ENCODE results near the gene TOX2. TPM values are rescaled to one million over a fixed set of nuclear protein-coding genes. Genes with fewer than 3 reads are reported as not detected.
A peak's percentile ranks its signal among the peaks of the same experiment; 100 is the strongest.
"Not testable (repeated sequence)": the region's sequence is repeated elsewhere in the genome, so short reads cannot be mapped to it uniquely, and the experiment has no call there.

The TOX2 gene
- total RNA-seq, 4 donors from 2014 or later = 0.40 to 3.0 (median 1.6) TPM

DNA sequence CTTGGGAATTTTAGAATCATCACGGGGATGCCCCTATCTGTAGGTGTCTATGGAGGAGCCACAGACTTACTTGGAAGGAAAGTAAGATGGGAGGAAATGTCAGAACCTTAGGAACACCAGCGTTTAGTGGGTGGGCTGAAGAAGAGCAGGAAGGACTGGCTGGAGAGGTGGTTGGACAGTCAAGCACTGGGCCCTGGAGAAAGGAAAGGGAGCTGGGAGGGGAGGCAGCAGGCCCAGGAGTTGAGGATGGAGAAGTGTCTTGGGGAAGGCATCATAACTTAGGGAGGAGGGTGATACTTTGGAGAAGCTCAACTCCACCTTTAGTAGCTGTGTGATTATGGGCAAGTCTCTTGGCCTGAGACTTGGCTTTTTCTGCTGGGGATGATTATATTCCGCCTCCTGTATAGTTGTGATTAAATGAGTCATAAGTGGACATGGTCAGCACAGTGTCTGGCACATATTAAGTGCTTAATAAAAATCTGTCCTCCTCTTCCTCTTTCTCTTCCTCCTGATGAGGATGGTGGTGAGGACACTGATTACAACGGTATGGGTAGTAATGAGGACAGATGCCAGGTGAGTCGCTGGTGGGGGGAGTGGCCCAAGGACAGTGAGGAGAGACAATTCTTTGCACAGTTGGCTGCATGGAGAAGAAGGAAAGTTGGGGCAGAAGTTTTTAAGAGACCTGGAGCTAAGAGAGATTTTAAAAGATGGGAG, 125.7 kb downstream of the TOX2 start:
- DNase-seq (ENCODE audit: low spot score in 2 of 2) = no peak
- 80% methylated on average over 5 of the region's 5 CpGs for WGBS
- no peak for TF ChIP-seq POLR2A (IDR thresholded peaks at IDR 0.05)
- TF ChIP-seq POLR2AphosphoS5 (IDR thresholded peaks at IDR 0.05) = no peak
- TF ChIP-seq, protein P1, sequence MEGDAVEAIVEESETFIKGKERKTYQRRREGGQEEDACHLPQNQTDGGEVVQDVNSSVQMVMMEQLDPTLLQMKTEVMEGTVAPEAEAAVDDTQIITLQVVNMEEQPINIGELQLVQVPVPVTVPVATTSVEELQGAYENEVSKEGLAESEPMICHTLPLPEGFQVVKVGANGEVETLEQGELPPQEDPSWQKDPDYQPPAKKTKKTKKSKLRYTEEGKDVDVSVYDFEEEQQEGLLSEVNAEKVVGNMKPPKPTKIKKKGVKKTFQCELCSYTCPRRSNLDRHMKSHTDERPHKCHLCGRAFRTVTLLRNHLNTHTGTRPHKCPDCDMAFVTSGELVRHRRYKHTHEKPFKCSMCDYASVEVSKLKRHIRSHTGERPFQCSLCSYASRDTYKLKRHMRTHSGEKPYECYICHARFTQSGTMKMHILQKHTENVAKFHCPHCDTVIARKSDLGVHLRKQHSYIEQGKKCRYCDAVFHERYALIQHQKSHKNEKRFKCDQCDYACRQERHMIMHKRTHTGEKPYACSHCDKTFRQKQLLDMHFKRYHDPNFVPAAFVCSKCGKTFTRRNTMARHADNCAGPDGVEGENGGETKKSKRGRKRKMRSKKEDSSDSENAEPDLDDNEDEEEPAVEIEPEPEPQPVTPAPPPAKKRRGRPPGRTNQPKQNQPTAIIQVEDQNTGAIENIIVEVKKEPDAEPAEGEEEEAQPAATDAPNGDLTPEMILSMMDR (IDR thresholded peaks at IDR 0.05) = no peak
- no peak for TF ChIP-seq EP300 (IDR thresholded peaks at IDR 0.05)

DNA sequence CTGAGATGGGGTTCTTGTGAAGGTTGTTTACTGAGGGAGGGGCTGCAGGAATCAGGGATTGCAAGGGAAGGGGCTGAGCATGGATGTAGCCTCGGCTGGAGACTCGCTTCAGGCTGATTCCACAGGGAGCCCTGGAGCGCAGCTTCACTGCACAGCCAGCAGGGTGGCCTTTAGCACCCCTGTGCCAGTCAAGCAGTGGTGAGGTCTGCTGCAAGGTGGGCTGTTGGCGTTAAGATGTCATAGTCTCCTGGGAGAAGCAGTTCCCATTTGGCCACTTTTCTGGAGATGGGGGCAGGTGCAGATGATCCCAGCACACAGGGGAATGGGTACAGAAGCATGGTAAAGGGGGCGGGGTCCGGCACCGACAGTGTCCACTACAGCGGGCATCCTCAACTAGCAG, 126.3 kb downstream of the TOX2 start:
- no peak overlapping the region for H3K27ac ChIP-seq
- peaks cover 42% of the 10 kb centered on the region for H3K27me3 ChIP-seq
- 79% methylated on average over 7 of the region's 8 CpGs for WGBS
- H3K4me1 ChIP-seq = no peaks in the 10 kb centered on the region
- H3K9me3 ChIP-seq = no peaks in the 10 kb centered on the region
- DNase-seq (ENCODE audit: low spot score in 2 of 2) = no peak
- no peaks in the 10 kb centered on the region for H3K36me3 ChIP-seq
- no peak overlapping the region for H3K4me3 ChIP-seq
- TF ChIP-seq EP300 (IDR thresholded peaks at IDR 0.05) (no peak), POLR2AphosphoS5 (IDR thresholded peaks at IDR 0.05) (no peak), POLR2A (IDR thresholded peaks at IDR 0.05) (no peak)

More for the DNA sequence above, 125.7 kb downstream of the TOX2 start:
- Histone ChIP-seq H3K27me3 (peaks cover 47% of the 10 kb centered on the region), H3K4me3 (no peak overlapping the region), H3K9me3 (no peaks in the 10 kb centered on the region), H3K27ac (no peak overlapping the region), H3K36me3 (no peaks in the 10 kb centered on the region), H3K4me1 (no peaks in the 10 kb centered on the region)

DNA sequence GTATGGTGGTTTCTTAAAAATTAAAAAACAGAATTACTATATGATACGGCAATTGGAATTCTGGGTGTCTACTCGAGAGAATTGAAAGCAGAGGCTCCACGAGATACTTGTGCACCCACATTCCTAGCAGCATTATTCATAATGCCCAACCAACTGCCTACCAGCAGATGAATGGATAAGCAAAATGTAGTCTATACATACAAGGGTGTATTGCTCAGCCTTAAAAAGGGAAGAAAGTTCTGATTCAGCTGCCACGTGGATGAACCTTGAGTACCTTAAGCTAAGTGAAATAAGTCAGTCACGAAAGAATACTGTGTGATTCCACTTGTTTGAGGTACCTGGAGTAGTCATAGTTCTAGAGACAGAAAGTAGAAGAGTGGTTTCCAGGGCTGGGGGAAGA, 130.1 kb downstream of the TOX2 start:
- not testable (repeated sequence) for H3K4me1 ChIP-seq; H3K9me3 ChIP-seq; H3K27ac ChIP-seq; H3K4me3 ChIP-seq; DNase-seq (ENCODE audit: low spot score in 2 of 2); H3K36me3 ChIP-seq
- 81% methylated on average over 5 of the region's 5 CpGs for WGBS
- H3K27me3 ChIP-seq = peaks cover 13% of the 10 kb centered on the region

DNA sequence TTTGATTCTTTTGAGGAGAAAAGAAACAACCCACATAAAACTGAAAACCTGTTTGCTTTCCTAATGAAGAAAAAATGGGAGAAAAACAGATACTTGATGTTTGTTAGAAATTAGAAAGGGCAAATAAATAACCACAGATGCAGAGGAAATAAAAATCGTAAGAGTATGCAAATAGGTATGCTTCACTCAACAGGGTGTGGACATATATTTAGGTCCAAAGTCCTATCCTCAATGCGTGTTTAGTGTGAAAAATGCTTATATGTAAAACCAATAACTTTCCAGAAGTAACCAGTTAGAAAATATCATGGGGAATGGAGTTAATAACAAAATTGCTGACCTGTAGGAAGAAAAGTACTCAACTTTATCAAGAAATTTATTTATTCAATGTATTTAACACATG, 135.7 kb downstream of the TOX2 start:
- Histone ChIP-seq H3K4me3 (no peak overlapping the region), H3K27me3 (no peaks in the 10 kb centered on the region), H3K27ac (no peak overlapping the region), H3K36me3 (no peaks in the 10 kb centered on the region), H3K4me1 (no peaks in the 10 kb centered on the region), H3K9me3 (no peaks in the 10 kb centered on the region)
- WGBS = 63% methylated on average over 2 of the region's 2 CpGs
- TF ChIP-seq EP300 (IDR thresholded peaks at IDR 0.05) (no peak), POLR2A (IDR thresholded peaks at IDR 0.05) (no peak), POLR2AphosphoS5 (IDR thresholded peaks at IDR 0.05) (no peak)
- TF ChIP-seq, protein P1 (IDR thresholded peaks at IDR 0.05) = no peak
- DNase-seq (ENCODE audit: low spot score in 2 of 2) = no peak

DNA sequence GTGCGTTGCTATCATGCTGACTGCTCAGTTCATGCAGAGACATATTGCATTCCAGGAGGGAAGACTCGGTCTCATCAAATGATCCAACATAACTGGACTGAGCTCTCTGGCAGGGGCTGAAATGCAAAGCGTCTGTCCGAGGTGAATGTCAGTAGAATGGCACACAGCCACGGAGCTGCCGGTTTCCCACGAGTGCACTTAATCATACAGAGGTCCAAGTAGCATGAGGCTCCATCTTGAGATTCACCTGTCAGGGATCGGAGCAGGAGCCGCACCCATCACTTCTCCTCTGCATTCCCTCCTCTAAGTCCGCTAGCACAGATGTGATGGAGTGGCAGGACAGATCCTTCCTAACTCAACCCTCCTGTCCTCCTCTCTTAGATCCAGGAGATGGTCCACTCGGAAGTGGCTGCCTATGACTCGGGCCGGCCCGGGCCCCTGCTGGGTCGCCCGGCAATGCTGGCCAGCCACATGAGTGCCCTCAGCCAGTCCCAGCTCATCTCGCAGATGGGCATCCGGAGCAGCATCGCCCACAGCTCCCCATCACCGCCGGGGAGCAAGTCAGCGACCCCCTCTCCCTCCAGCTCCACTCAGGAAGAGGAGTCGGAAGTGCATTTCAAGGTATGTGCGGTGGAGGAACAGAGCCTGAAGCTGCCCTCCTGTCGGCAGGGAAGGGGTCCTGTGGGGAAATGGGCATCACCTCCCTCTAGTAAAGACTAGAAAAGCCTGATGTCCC, 136.4 kb downstream of the TOX2 start:
- Histone ChIP-seq H3K9me3 (no peaks in the 10 kb centered on the region), H3K27me3 (peaks cover 3% of the 10 kb centered on the region), H3K4me1 (no peaks in the 10 kb centered on the region), H3K27ac (no peak overlapping the region), H3K36me3 (no peaks in the 10 kb centered on the region), H3K4me3 (no peak overlapping the region)
- DNase-seq (ENCODE audit: low spot score in 2 of 2) = peak in 1 of 2 donors; percentile 68
- TF ChIP-seq POLR2A (IDR thresholded peaks at IDR 0.05) = no peak
- TF ChIP-seq EP300 (IDR thresholded peaks at IDR 0.05) = no peak
- TF ChIP-seq, protein P1 (IDR thresholded peaks at IDR 0.05) = no peak
- TF ChIP-seq POLR2AphosphoS5 (IDR thresholded peaks at IDR 0.05) = no peak
- 92% methylated on average over 6 of the region's 25 CpGs for WGBS

DNA sequence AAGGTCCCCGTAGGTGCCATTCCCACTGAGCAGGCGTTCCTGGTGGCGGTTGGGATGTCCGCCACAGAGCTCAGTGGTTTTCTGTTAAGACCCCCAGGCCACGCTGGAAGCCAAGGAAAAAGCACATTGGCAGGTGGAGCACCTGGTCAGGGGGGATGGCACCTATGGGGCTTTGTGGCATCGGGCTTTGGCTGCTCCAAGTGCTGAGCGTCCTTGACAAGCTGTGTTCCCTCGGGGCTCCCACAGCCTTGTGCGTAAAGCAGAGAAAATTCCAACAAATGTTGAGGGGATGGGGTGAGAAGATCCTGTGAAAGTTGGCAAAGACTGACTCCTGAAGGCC, 137.0 kb downstream of the TOX2 start:
- no peaks in the 10 kb centered on the region for H3K9me3 ChIP-seq
- H3K27me3 ChIP-seq = peaks cover 6% of the 10 kb centered on the region
- H3K4me1 ChIP-seq = no peaks in the 10 kb centered on the region
- TF ChIP-seq POLR2AphosphoS5 (IDR thresholded peaks at IDR 0.05) = no peak
- no peak for TF ChIP-seq POLR2A (IDR thresholded peaks at IDR 0.05)
- TF ChIP-seq, protein P1 (IDR thresholded peaks at IDR 0.05) = no peak
- no peak for TF ChIP-seq EP300 (IDR thresholded peaks at IDR 0.05)
- no peak overlapping the region for H3K27ac ChIP-seq
- peak in 1 of 2 donors; percentile 65 for DNase-seq (ENCODE audit: low spot score in 2 of 2)
- H3K4me3 ChIP-seq = no peak overlapping the region
- WGBS = 85% methylated on average over 9 of the region's 9 CpGs
- H3K36me3 ChIP-seq = no peaks in the 10 kb centered on the region
